ENCODE measurements around the gene SLC1A7. TPM values are rescaled to one million over a fixed set of nuclear protein-coding genes. Genes with fewer than 3 reads are reported as not detected.

Gene SLC1A7
- total RNA-seq, 1 donor from 2014 or later = not detected

- intact Hi-C loops (cut with micrococcal nuclease) = no loop called here
Measured at GRCh38 chr1:53134961-53135734, 7.3 kb downstream of the SLC1A7 start.

DNA sequence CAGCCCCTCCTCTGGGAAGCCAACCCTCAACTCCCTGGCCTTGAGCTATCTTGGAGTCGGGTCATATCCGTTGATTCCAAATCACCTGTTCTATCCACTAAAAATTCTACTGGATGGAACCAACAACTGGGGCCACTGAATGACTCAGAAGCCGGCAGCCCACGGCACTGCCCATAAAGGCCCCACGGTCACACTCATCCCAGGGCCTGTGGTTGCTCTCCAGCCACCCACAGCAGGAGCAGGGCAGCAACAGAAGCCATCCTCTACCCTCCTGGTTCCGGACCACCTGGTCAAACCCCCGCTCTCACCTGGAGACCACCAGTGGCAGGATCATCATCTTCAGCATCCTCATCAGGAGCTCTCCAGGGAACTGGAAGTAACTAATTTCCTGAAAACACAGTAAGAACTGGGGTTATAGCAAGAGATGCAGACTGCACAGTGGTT, 8.4 kb downstream of the SLC1A7 start:
- intact Hi-C loops (cut with micrococcal nuclease) = no loop called here

DNA sequence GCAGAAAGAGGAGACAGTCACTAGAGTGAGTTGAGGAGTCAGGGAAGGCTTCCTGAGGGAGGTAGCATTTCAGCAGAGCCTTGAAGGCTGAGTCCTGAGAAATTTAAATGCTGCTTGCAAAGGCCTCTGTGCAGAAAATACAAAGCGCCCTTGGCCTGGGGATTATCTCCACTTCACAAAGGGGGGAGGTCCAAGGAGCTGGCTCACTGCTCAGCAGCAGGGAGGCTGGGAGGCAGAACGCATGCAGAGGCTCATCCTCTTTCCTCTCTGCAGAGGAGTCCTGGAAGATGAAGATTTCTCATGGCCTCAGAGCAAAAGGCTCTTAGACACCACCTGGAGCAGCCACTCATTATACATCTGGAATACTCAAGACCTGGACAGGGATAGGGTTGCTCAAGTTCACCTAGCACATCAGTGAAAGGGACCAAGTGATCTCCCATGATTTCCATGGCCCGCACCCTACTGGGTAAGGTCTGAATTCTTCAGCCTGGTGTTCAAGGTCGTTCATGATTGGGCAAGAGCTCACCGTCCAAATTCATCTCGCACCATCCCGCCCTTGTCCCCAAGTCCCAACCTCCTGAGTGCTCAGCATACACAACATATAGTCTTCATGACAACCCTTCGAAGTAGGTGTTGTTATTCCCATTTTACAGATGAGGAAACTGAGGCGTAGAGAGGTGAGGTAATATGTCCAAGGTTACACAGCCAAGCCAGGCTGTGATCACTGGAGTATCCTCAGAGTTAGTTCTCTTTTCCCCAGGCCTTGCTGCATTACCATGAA, 9.0 kb downstream of the SLC1A7 start:
- intact Hi-C loops (cut with micrococcal nuclease) = no loop called here

- intact Hi-C loops (cut with micrococcal nuclease) = no loop called here
Measured at GRCh38 chr1:53132176-53132575, 10.3 kb downstream of the SLC1A7 start.

DNA sequence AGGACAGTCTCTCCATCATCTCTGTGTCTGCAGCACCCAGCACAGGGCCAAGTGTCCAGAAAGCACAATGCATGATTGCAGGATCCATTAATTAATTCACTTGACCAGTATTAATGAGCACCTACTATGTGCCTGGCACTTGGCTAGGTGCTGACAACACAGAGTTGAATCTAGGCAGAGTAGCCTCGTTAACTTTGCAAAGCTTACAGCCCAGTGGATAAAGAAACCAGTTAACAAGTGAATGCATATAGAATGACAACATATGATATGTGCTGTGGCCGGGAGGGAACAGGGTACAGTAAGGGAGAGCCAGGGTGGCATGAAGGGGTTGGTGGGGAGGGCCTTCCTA, 10.9 kb downstream of the SLC1A7 start:
- intact Hi-C loops (cut with micrococcal nuclease) = no loop called here

DNA sequence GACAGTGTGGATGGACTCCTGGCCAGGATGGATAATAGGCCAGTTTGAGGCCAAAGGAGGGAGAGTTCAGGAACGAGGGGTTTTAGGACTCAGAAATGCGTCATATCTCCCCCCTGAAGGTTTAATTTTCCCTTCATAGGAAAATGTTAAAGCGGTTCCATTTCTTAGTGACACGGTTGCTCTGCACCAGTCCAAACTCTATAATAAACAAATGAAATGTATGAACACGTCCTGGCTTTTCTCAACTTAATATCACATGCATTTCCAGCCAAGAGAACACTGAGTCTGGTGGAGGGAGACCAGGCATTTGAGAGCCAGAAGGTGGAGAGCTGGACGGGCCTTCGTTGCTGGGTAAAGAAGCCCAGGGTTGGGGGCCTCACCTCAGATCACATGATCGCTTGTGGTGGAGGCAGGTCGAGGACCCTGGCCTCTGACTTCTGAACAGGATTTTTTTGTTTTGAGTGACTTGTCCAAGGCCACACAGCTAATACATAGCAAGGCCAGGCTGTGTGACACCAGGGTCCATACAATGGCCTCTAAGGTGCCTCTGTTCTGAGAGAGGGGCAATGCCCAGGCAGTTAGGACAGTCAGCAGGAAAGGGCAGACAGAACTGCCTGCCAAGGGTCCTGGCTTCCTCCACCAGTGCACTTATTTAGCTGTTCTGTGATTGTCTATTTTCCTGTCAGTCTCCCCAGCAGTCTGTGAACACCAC, 11.4 kb downstream of the SLC1A7 start:
- intact Hi-C loops (cut with micrococcal nuclease) = no loop called here

DNA sequence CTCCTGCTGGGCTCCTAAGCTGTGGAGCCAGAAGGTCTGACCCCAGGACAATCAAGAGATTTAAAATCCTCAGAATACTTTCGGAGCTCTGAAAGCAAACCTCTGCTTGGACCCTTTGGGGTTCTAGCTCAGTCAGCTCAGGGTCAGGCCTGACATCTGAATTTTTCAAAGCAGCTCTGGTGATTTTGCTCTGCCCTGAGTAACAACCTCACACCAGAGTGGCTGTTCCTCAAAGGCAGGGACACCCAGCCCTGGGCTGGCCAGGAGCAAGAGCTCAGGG, 11.9 kb downstream of the SLC1A7 start:
- intact Hi-C loops (cut with micrococcal nuclease) = no loop called here

DNA sequence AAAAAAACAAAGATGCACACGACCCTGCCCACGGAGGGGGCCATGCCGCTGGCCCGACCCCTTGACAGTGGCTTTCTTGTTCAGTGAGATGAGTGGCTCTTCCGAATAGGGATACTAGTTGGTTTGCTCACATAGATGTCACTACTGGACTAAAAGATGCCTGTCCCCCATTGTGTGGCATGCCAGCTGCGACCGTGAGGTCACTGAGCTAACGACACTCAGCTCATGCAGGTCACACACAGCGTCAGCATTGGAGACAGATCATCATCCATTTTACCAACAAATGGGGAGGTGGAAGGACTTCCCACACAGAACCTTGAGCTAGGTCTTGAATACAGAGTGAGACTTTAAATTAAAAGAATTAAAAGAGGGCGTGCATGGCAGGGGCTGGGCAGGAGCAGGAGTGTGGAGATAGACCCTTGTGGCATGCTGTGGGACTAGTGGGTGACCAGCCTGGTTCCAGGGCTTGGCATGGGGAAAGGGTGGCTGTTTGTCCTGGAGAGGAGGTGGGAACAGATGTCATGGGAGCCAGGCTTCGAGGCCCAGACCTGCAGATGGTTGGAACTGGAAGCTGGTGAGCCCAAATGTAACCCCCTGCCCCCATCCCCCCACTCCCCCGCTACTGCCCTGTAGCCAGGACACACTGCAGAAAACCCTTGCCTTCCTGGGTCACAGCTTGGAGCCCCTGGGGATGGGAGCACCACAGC, 12.4 kb downstream of the SLC1A7 start:
- intact Hi-C loops (cut with micrococcal nuclease) = no loop called here

GRCh38 chr1:53128401-53128800, 14.0 kb downstream of the SLC1A7 start:
- intact Hi-C loops (cut with micrococcal nuclease) = no loop called here

DNA sequence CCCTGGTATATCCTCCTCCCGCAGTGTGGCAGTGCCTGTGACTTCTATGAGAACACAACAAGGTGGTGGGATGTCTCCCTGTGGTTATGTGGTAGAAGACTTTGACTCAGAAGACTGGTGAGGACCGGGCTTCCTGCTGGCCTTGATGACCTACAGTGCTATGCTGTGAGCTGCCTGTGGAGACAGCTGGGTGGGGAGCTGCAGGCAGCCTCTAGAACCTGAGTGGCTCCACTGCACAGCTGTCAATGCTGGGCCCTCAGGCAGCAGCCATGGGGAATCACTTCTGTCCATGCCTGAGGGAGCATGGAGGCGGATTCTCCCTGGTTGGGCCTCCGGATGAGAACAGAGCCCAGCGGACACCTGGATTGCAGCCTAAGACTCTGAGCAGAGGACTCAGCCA, 14.9 kb downstream of the SLC1A7 start:
- intact Hi-C loops (cut with micrococcal nuclease) = no loop called here

- intact Hi-C loops (cut with micrococcal nuclease) = no loop called here
Measured at GRCh38 chr1:53126495-53126894, 15.9 kb downstream of the SLC1A7 start.

DNA sequence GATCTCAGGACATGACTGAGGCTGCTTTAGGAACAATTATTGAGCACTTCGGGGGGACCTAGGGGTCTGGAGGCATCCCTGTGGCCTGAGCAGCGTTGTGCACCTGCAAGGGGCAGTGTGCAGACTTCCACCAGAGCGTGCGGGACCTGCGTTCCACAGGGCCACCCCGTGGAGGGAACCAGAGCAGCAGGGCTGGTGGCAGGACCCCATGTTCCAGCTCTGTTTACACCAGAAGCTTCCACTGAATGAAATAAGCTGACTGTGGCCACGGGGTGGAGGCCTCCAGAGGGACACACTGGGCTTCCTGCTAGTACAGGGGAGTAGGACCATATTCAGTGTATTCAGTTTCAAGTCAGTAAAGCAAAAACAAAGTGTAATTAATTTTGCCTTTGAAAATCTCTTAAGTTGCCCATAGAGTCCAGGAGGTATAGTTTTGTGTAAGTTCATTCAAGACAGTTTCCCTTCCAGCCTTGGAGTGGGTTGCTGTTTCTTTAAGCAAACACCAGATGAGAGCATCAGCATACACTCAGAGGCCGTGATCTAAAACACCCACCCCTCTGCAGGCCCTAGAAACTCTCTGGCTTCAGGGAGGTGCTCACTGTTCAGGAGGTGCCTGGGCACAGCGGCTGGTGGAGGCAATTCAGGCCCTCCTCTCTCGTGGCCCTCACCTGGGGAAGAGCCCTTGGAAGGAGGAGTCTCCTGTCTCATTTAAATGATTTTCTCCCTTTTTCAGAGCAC, 16.6 kb downstream of the SLC1A7 start:
- intact Hi-C loops (cut with micrococcal nuclease) = no loop called here

GRCh38 chr1:53125122-53125521, 17.3 kb downstream of the SLC1A7 start:
- intact Hi-C loops (cut with micrococcal nuclease) = no loop called here

DNA sequence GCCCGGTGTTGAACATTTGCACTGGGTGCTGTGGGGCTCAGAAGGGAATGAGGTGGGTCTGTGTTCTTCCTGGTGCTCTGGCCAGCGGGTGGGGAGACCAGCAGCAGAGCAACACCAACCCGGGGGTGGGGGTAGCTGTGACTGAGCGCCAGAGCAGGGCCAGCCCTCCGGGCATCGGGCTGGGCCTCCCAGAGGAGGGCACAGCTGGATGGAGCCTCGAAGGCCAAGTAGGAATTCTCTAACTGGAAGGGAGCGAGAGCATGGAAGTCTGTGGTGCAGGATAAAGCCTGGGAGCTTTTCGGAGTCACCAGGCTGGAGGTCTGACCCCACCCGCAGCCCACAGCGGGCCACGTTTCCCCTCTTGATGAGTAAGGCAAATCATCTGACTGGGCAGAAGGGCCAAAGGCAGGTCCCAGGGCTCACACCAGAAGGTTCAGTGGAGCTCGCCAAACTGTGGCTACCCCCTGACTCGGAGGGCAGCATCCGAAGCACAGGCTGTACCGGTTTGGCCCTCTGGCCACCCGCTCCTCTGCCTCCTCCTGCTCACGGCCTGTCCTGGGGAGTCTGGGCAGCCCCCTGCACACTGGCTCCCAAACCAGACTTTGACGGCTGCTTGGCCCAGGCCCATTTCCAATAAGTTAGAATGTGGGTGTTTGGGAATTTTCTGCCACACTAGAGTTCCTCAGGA, 18.8 kb downstream of the SLC1A7 start:
- intact Hi-C loops (cut with micrococcal nuclease) = no loop called here

DNA sequence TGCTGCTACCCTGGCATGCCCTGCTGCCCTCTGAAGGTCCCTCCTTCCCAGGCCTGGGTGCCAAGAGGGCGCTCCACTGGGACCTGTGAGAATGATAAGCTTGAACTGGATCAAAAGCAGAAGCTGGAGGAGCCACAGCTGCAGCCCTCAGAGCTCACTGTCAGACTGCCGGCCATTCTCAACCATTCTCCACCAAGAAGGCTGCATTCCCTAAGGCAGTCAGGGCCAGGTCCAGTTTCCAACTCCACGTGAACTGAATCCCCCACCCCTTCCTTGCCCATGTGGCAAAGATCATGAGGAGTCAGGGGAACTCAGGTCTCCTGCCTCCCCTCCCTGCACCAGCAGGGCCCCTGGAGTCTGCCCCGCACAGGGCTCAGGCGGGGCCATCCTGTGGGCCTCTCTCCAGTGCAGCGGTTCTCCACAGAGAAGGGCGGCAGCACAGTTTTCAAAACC, 19.5 kb downstream of the SLC1A7 start:
- intact Hi-C loops (cut with micrococcal nuclease) = no loop called here

- intact Hi-C loops (cut with micrococcal nuclease) = no loop called here
Measured at GRCh38 chr1:53122201-53122885, 20.1 kb downstream of the SLC1A7 start.

DNA sequence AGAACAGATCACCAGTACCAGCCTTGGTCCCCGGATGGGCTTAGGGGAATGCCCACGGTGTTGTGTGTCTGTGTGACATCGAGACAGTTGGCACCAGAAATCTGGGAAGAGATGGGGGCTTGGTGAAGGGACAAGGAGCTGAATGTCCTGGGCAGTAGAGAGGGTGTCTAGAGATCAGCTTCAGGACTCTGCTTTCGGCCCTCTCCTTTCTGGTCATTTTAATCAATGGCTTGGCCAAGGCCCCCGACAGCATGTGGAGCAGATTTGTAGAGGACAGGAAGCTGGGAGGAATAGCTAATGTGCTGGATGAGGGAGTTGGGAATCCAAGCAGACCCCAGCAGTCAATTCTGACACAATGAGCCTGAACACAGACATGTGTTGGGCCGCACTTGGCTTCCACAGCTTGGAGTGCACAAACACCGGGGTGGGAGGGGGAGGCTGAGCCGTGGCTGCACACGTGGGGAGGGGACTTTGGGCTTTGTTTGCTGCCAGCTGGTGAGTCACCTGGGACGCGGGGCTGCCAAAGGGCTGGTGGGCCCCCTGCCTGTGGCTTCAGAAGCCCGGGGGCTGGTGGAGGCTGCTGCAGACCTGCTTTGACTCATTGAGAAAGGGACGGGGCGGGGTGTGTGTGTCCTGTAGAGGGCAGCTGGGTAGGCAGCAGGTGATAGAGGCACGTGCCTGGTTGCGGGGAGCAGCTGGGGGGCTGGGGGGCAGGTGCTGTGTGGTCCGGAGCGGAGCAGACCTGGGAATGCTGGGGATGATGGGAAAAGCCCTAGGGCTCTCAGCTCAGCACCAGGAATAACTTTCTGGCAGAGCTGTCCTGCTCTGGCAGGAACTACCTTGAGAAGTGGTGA, 20.9 kb downstream of the SLC1A7 start:
- intact Hi-C loops (cut with micrococcal nuclease) = no loop called here

DNA sequence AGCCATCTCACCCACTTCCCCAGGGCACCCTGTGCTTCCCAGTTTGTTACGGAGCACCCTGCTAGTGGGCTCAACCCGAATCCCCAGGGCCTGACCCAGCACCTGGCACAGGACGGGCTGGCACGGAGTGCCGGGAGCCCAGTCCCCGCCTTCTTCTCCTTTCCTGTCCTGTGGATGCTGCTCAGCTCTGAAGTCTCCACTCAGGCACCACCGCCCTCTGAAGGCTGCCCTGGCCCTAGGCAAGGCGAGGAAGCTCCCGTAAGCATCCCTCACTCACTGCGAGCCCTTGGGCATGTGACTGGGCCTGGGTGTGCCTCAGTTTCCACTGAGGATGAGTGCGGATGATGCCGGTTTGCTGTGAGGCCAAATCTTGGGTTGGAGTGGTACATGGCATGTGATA, 21.8 kb downstream of the SLC1A7 start:
- intact Hi-C loops (cut with micrococcal nuclease) = no loop called here

DNA sequence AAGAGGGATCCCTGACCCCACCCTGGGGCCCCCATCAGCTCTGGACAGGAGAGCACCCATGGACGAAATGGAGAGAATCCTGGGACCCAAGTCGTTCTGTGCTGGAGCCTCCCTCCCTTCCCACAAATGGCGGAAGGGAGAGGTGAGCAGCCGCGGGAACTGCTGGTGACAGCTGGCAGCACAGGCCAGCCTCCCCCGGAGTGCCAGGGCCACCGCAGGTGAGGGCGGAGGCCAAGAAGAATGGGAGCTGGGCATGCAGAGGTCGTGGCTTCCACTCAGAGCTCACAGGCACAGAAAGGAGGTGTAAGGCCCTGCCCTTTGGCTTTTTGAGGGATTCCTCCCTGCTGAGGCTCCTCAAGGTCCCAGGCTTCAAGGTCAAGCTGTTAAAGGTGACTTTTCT, 24.6 kb downstream of the SLC1A7 start:
- intact Hi-C loops (cut with micrococcal nuclease) = no loop called here

Data from T-helper 2 cell treated with Interferon-gamma antibody and Interleukin-4, amounts not matched to agents 100 ng/mL and 5 ng/mL, for 36 hours (primary cell).